Esophagus muscularis mucosa (tissue), 4 donors: ENCODE data around the gene SLC25A26. TPM values are rescaled to one million over a fixed set of nuclear protein-coding genes. Genes with fewer than 3 reads are reported as not detected.

Experiments used
- DNase-seq: peaks from one replicate; pipeline ENCODE4 v3.0.0-alpha.2; 2017; ENCODE audit errors: extremely low spot score
- H3K27ac ChIP-seq, 4 donors: fragments of 200-600 bp; sonication (generic); replicated peaks in 1 of 4; 1 replicate in 3 of 4; 2 replicates in 1 of 4; pipeline ENCODE4 v1.5.1; 2016 to 2019; ENCODE audit warnings: mild to moderate bottlenecking in 1 of 4
- H3K27me3 ChIP-seq, 4 donors: fragments of 200-600 bp; sonication (generic); one replicate each; pipeline versions ENCODE4 v1.5.1 to v1.6.0; 2016 to 2019
- H3K36me3 ChIP-seq, 4 donors: fragments of 200-600 bp; sonication (generic); one replicate each; pipeline ENCODE4 v1.5.1; 2016 to 2019
- H3K4me1 ChIP-seq, 4 donors: fragments of 200-600 bp; sonication (generic); one replicate each; pipeline ENCODE4 v1.5.1; 2016 to 2019
- H3K4me3 ChIP-seq, 4 donors: fragments of 200-600 bp; sonication (generic); 1 replicate in 2 of 4; 2 replicates in 2 of 4; pipeline ENCODE4 v1.5.1; 2016 to 2019; ENCODE audit warnings: mild to moderate bottlenecking in 4 of 4, moderate library complexity in 1 of 4
- H3K9me3 ChIP-seq, 4 donors: fragments of 200-600 bp; sonication (generic); 1 replicate in 3 of 4; 2 replicates in 1 of 4; pipeline ENCODE4 v1.5.1; 2016 to 2019
- EP300 ChIP-seq: sonication (generic); formaldehyde crosslinking; IDR thresholded peaks from one replicate; pipeline ENCODE4 v1.6.1; 2017; ENCODE audit warnings: antibody characterized with exemption
- POLR2A ChIP-seq: fragments of 450-650 bp; IDR thresholded peaks from one replicate; pipeline ENCODE4 v1.6.1; 2017; ENCODE audit warnings: antibody characterized with exemption, moderate library complexity, mild to moderate bottlenecking, low read depth
- POLR2AphosphoS5 ChIP-seq, 2 donors: sonication (generic); formaldehyde crosslinking; IDR thresholded peaks; one replicate each; pipeline ENCODE4 v1.6.1; 2017; ENCODE audit warnings: antibody characterized with exemption in 2 of 2
- WGBS: methylation state at CpG from one replicate; pipeline ENCODE4 v1.1.5; 2018; 5-methylcytosine and 5-hydroxymethylcytosine counted together
- intact Hi-C: fragments of 100-400 bp; cut with DNase I; formaldehyde crosslinking; loops from one replicate; pipeline ENCODE4 v1.15.1; 2023
- total RNA-seq, 4 donors: library from RNA; depleted of rRNA; stranded (reverse); fragments of >200 nt; gene quantifications; one replicate each; pipeline versions ENCODE4 v1.1.0 to v1.2.1, GENCODE V29; 2016
- TF ChIP-seq, protein P1 (sequence below), 3 experiments: fragments of 200-600 bp in 2 of 3; fragments of 450-650 bp in 1 of 3; sonication (generic) in 2 of 3; IDR thresholded peaks; one replicate each; pipeline ENCODE4 v1.5.1; 2017 to 2019; ENCODE audit warnings: antibody characterized with exemption in 3 of 3, mild to moderate bottlenecking in 2 of 3, moderate library complexity in 1 of 3

The SLC25A26 gene
- total RNA-seq, 4 donors from 2014 or later, result 23.0 to 39.0 (median 26.0) TPM

DNA sequence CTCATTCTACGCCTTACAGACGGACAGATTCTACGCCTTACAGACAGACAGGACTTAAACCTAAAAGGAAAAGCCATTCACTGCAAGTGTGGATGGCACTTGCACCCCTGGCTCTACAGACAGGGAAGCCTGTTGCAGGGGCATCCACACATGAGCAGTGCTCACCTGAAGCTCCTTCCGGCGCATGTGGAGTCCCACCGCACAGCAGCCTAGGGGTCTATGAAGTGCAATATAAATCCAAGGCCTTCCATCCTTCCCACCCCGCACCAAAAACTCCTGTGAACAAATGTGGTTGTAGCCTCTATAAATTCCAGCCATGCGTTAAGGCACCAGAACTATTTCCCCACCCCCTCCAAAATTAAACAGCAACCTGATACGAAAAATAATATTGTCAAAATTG is 158.8 kb downstream of the SLC25A26 start:
- WGBS, result 97% methylated on average over 9 of the region's 9 CpGs
- H3K4me1 ChIP-seq, result peaks cover 12 to 31% (median 22%) of the 10 kb centered on the region in 4 donors
- H3K9me3 ChIP-seq, result no peaks in the 10 kb centered on the region
- no peak overlapping the region for H3K4me3 ChIP-seq
- H3K27me3 ChIP-seq, result no peaks in the 10 kb centered on the region
- intact Hi-C loops, result no loop called here
- TF ChIP-seq, protein P1, sequence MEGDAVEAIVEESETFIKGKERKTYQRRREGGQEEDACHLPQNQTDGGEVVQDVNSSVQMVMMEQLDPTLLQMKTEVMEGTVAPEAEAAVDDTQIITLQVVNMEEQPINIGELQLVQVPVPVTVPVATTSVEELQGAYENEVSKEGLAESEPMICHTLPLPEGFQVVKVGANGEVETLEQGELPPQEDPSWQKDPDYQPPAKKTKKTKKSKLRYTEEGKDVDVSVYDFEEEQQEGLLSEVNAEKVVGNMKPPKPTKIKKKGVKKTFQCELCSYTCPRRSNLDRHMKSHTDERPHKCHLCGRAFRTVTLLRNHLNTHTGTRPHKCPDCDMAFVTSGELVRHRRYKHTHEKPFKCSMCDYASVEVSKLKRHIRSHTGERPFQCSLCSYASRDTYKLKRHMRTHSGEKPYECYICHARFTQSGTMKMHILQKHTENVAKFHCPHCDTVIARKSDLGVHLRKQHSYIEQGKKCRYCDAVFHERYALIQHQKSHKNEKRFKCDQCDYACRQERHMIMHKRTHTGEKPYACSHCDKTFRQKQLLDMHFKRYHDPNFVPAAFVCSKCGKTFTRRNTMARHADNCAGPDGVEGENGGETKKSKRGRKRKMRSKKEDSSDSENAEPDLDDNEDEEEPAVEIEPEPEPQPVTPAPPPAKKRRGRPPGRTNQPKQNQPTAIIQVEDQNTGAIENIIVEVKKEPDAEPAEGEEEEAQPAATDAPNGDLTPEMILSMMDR (IDR thresholded peaks at IDR 0.05), result no peak
- TF ChIP-seq EP300 (no peak), POLR2AphosphoS5 (IDR thresholded peaks at IDR 0.05) (no peak), POLR2A (no peak)
- no peak overlapping the region for H3K27ac ChIP-seq
- DNase-seq, result peak; percentile 45
- H3K36me3 ChIP-seq, result peaks cover 55 to 86% (median 80%) of the 10 kb centered on the region in 4 donors

DNA sequence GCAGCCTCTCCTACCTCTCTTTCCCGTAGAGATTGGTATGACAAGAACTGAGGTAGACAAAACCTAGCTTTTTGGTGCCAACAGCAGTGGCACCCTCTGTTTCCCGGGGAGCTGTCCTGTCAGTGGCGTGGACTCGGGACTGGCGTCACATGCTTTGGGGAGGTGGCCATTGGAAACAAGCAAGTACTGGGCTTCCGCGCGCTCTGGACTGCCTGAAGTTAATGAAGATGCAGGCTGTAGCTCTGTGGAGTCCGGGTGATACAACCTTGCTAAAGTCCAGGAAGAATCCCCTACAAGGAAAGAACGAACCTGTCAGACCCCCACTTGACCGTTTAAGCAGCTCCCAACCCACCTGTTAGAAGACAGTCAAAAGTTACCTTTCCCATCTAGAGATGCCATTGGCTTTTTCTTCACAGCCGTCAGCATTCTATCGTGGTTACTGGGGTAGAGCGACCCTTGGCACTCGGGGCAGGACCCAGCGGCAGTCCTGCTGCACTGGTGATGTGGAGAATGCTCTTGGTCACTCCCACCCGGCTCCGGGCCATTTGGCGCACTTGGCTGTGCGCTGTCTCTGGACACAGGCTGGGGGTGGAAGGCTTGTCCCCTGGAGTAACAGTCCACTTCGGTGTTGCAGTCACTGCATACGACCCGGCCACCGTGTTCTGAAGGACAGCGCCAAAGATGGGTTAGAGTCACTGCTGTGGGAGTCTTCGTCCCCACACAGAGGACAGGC is 159.6 kb downstream of the SLC25A26 start:
- 94% methylated on average over 16 of the region's 26 CpGs for WGBS
- no peak overlapping the region for H3K4me3 ChIP-seq
- intact Hi-C loops, result no loop called here

DNA sequence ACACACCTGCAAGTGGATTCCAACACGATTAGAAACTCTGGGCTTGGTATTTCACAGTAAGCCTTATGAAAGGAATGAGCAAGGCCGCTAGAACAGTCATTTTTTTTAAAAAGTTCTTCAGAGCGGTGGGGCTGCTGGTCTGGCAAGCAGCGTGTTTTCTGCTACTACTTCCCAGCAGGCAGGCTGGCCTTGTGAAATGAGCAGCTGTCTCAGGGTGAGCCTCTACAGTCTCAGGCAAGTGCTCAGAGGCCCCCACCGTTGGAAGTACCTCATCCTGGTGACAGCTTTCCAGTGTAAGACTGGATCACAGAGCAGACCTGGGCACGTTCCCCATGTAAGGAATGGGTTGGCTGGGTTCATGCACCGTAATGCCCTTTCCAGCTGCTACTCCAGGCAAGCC is 160.8 kb downstream of the SLC25A26 start:
- Histone ChIP-seq H3K27ac (peak overlapping the region; percentile 10 to 44 (median 41)), H3K4me3 (no peak overlapping the region), H3K9me3 (no peaks in the 10 kb centered on the region), H3K27me3 (no peaks in the 10 kb centered on the region), H3K36me3 (peaks cover 74 to 98% (median 95%) of the 10 kb centered on the region in 4 donors), H3K4me1 (peaks cover 6 to 27% (median 18%) of the 10 kb centered on the region in 4 donors)
- TF ChIP-seq, protein P1 (IDR thresholded peaks at IDR 0.05), result no peak
- TF ChIP-seq POLR2AphosphoS5 (IDR thresholded peaks at IDR 0.05) (no peak), POLR2A (no peak), EP300 (no peak)
- no peak for DNase-seq
- intact Hi-C loops, result no loop called here
- WGBS, result 51% methylated on average over 7 of the region's 7 CpGs

More for the DNA sequence above, 159.6 kb downstream of the SLC25A26 start:
- Histone ChIP-seq H3K4me1 (peaks cover 12 to 31% (median 22%) of the 10 kb centered on the region in 4 donors), H3K27me3 (no peaks in the 10 kb centered on the region), H3K9me3 (no peaks in the 10 kb centered on the region), H3K27ac (no peak overlapping the region), H3K36me3 (peaks cover 63 to 91% (median 86%) of the 10 kb centered on the region in 4 donors)
- TF ChIP-seq EP300, result no peak
- no peak for TF ChIP-seq POLR2AphosphoS5 (IDR thresholded peaks at IDR 0.05)
- TF ChIP-seq, protein P1 (IDR thresholded peaks at IDR 0.05), result no peak
- TF ChIP-seq POLR2A, result no peak
- peak; percentile 75 for DNase-seq

DNA sequence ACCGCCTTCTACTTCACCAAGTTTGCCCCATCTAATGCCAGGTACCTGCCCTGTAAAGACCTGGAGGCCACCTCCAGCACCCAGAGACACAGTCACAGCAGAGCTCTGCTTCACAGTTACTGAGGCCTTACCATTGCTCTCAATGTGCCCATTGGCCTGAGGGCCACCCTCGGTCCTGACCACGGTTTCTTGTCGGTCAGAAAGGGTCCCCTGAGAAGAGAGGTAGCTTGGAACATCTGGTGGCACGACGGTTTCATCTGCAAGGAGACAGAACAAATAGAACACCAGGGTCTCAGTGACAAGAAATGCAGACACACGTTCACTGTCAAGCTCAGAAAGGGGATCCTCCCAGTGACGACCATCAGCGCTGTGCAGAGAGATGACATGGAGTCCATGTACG is 161.3 kb downstream of the SLC25A26 start:
- no peak for DNase-seq
- 93% methylated on average over 10 of the region's 10 CpGs for WGBS
- Histone ChIP-seq H3K4me3 (no peak overlapping the region), H3K27me3 (no peaks in the 10 kb centered on the region), H3K36me3 (peaks cover 74 to 100% (median 97%) of the 10 kb centered on the region in 4 donors), H3K4me1 (peaks cover under 1 to 22% (median 16%) of the 10 kb centered on the region in 4 donors), H3K9me3 (no peaks in the 10 kb centered on the region), H3K27ac (peak overlapping the region in 3 of 4 donors; percentile 39 to 44 (median 43))
- TF ChIP-seq, protein P1 (IDR thresholded peaks at IDR 0.05), result no peak
- TF ChIP-seq EP300, result no peak
- no peak for TF ChIP-seq POLR2AphosphoS5 (IDR thresholded peaks at IDR 0.05)
- TF ChIP-seq POLR2A, result no peak
- intact Hi-C loops, result no loop called here
